Peyer's patch (tissue), 4 donors: Measurements from ENCODE around the gene TRERF1.

Source experiments
- POLR2A ChIP-seq, 2 donors: fragments of 450-650 bp; IDR thresholded peaks; one replicate each; pipeline ENCODE4 v1.5.1; 2017; ENCODE audit warnings: antibody characterized with exemption in 2 of 2, mild to moderate bottlenecking in 2 of 2, moderate library complexity in 2 of 2
- TF ChIP-seq, protein P1 (sequence below), 6 experiments: fragments of 450-650 bp in 4 of 6; fragments of 200-600 bp in 2 of 6; sonication (generic) in 1 of 6; IDR thresholded peaks; one replicate each; pipeline ENCODE4 v1.5.1; 2017 to 2019; ENCODE audit warnings: antibody characterized with exemption in 6 of 6, mild to moderate bottlenecking in 3 of 6, moderate library complexity in 1 of 6

DNA sequence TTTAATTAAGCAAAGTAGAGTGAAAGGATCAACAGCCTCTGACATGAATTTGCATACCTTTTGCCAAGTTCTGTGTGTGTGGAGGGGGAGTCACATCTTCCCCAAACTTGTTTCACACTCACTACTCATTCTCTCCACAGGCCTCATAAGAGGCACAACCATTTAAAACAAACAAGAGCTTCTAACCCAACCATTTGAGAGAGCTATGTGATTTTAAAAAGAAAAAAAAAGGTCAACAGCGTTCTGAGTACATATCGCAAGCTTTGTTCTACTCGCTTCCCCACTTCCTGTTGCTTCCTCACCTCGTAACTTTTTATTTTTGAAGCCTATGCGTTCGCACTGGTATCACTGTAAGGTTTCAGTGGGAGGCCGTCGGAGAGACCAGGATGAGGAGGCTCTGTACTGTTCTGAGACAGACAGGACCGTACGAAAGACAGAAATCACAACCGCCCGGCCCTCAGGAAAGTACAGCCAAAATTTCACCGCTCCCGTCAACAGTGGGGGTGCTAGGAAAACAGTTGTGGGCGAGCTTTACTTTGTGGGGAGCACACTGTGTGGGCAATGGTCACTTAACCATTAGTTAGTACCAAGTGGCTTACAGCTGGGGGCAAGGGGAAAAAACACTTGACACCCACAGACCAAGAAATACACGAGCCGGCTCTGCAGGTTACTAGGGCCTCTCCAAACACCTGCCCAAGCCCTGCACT, 61.3 kb downstream of the TRERF1 start:
- TF ChIP-seq, protein P1, sequence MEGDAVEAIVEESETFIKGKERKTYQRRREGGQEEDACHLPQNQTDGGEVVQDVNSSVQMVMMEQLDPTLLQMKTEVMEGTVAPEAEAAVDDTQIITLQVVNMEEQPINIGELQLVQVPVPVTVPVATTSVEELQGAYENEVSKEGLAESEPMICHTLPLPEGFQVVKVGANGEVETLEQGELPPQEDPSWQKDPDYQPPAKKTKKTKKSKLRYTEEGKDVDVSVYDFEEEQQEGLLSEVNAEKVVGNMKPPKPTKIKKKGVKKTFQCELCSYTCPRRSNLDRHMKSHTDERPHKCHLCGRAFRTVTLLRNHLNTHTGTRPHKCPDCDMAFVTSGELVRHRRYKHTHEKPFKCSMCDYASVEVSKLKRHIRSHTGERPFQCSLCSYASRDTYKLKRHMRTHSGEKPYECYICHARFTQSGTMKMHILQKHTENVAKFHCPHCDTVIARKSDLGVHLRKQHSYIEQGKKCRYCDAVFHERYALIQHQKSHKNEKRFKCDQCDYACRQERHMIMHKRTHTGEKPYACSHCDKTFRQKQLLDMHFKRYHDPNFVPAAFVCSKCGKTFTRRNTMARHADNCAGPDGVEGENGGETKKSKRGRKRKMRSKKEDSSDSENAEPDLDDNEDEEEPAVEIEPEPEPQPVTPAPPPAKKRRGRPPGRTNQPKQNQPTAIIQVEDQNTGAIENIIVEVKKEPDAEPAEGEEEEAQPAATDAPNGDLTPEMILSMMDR (IDR thresholded peaks at IDR 0.05), result no peak
- peak in 1 of 2 donors; percentile 26 for TF ChIP-seq POLR2A (IDR thresholded peaks at IDR 0.05)
